HepG2 (cell line): ENCODE measurements around the gene LAMC3. TPM values are rescaled to one million over a fixed set of nuclear protein-coding genes. Genes with fewer than 3 reads are reported as not detected.

Source experiments
- CBX1 ChIP-seq: IDR thresholded peaks from one replicate; pipeline ENCODE4 v1.6.1; 2016; ENCODE audit warnings: antibody characterized with exemption, low read depth
- FIP1L1 ChIP-seq: fragments of 200-400 bp; formaldehyde crosslinking; IDR thresholded peaks from 2 replicates; pipeline ENCODE4 v1.6.1; 2018; ENCODE audit warnings: low read depth, mild to moderate bottlenecking, low read length, moderate library complexity, borderline replicate concordance; ENCODE audit not compliant: insufficient read depth
- JUND ChIP-seq: sonication (generic); formaldehyde crosslinking; IDR thresholded peaks from 2 replicates; pipeline ENCODE4 v1.8.0; 2022; ENCODE audit warnings: mild to moderate bottlenecking, missing genetic modification reagents
- KLF6 ChIP-seq: IDR thresholded peaks from 2 replicates; pipeline ENCODE4 v1.8.0; 2016; ENCODE audit warnings: missing biosample characterization, missing genetic modification reagents
- MED8 ChIP-seq: sonication (generic); formaldehyde crosslinking; IDR thresholded peaks from 2 replicates; pipeline ENCODE4 v1.8.1; 2023; ENCODE audit warnings: mild to moderate bottlenecking, missing genetic modification reagents; ENCODE audit not compliant: insufficient replicate concordance
- NFYC ChIP-seq: IDR thresholded peaks from 2 replicates; pipeline ENCODE4 v1.6.1; 2016; ENCODE audit warnings: missing genetic modification reagents, missing compliant biosample characterization
- ONECUT2 ChIP-seq: sonication (generic); formaldehyde crosslinking; IDR thresholded peaks from 2 replicates; pipeline ENCODE4 v1.4.0; 2020; ENCODE audit warnings: missing genetic modification reagents
- PRMT3 ChIP-seq: sonication (generic); formaldehyde crosslinking; IDR thresholded peaks from 2 replicates; pipeline ENCODE4 v1.8.1; 2022; ENCODE audit warnings: low read depth, mild to moderate bottlenecking, moderate library complexity, missing genetic modification reagents, borderline replicate concordance
- RELA ChIP-seq: sonication (generic); formaldehyde crosslinking; IDR thresholded peaks from 2 replicates; pipeline ENCODE4 v1.4.0; 2020; ENCODE audit warnings: missing genetic modification reagents
- SALL2 ChIP-seq: sonication (generic); formaldehyde crosslinking; IDR thresholded peaks from 2 replicates; pipeline ENCODE4 v1.8.1; 2023; ENCODE audit warnings: mild to moderate bottlenecking, missing genetic modification reagents, inconsistent platforms
- SUZ12 ChIP-seq: fragments of 150-350 bp; IDR thresholded peaks from 2 replicates; pipeline ENCODE4 v1.6.1; 2014; ENCODE audit warnings: low read depth, low read length
- ZMYM2 ChIP-seq: sonication (generic); formaldehyde crosslinking; IDR thresholded peaks from 2 replicates; pipeline ENCODE4 v1.8.0; 2022; ENCODE audit warnings: mild to moderate bottlenecking, missing genetic modification reagents
- ZNF136 ChIP-seq: sonication (generic); formaldehyde crosslinking; IDR thresholded peaks from 2 replicates; pipeline ENCODE4 v1.8.1; 2022; ENCODE audit warnings: low read depth, mild to moderate bottlenecking, moderate library complexity, missing genetic modification reagents
- ZNF253 ChIP-seq: sonication (generic); formaldehyde crosslinking; IDR thresholded peaks from 2 replicates; pipeline ENCODE4 v1.8.0; 2022; ENCODE audit warnings: mild to moderate bottlenecking, missing genetic modification reagents, borderline replicate concordance
- ZNF468 ChIP-seq: sonication (generic); formaldehyde crosslinking; IDR thresholded peaks from 2 replicates; pipeline ENCODE4 v1.8.0; 2022; ENCODE audit warnings: mild to moderate bottlenecking, moderate library complexity, missing genetic modification reagents
- ZNF563 ChIP-seq: sonication (generic); formaldehyde crosslinking; IDR thresholded peaks from 2 replicates; pipeline ENCODE4 v1.8.0; 2022; ENCODE audit warnings: mild to moderate bottlenecking, moderate library complexity, missing genetic modification reagents
- ZNF569 ChIP-seq: sonication (generic); formaldehyde crosslinking; IDR thresholded peaks from 2 replicates; pipeline ENCODE4 v1.5.0; 2020; ENCODE audit warnings: mild to moderate bottlenecking, missing genetic modification reagents, moderate library complexity, borderline replicate concordance
- ZSCAN29 ChIP-seq: sonication (generic); formaldehyde crosslinking; conservative IDR thresholded peaks from 2 replicates; pipeline ENCODE4 v1.4.0; 2020; ENCODE audit warnings: mild to moderate bottlenecking, missing genetic modification reagents
- polyA plus RNA-seq, 8 experiments: library from polyadenylated mRNA; depleted of rRNA in 3 of 8; stranded (reverse) in 7 of 8; unstranded in 1 of 8; fragments of >200 nt; fragmentation: Illumina TruSeq in 4 of 8; extraction: Trizol in 4 of 8; gene quantifications; 2 replicates each; pipeline versions ENCODE4 v1.2.1 to v1.2.3, GENCODE V29; 2011 to 2016; ENCODE audit warnings: low read depth in 4 of 8, missing spikeins in 1 of 8, mixed read lengths in 1 of 8; ENCODE audit not compliant: insufficient read depth in 1 of 8
- total RNA-seq, 5 experiments: library from RNA; depleted of rRNA; stranded (reverse); fragments of >200 nt; fragmentation: Illumina TruSeq; extraction: Trizol; gene quantifications; 2 replicates each; pipeline ENCODE4 v1.2.3, GENCODE V29; 2016; ENCODE audit warnings: low read depth in 1 of 5
- TF ChIP-seq, protein P1 (sequence below): sonication (generic); formaldehyde crosslinking; IDR thresholded peaks from 2 replicates; pipeline ENCODE4 v1.4.0; 2020; ENCODE audit warnings: mild to moderate bottlenecking, missing genetic modification reagents
- TF ChIP-seq, protein P2 (sequence below): sonication (generic); formaldehyde crosslinking; conservative IDR thresholded peaks from 2 replicates; pipeline ENCODE4 v1.4.0; 2020; ENCODE audit warnings: missing genetic modification reagents
- TF ChIP-seq, protein P3 (sequence below): sonication (generic); formaldehyde crosslinking; IDR thresholded peaks from 2 replicates; pipeline ENCODE4 v1.4.0; 2020; ENCODE audit warnings: missing genetic modification reagents

Gene LAMC3
- total and polyA plus RNA-seq, 2 of the 13 experiments (the other 11 are each of a cell fraction or from before 2014, with no cell fraction given), result 0.07 to 0.57 TPM

DNA sequence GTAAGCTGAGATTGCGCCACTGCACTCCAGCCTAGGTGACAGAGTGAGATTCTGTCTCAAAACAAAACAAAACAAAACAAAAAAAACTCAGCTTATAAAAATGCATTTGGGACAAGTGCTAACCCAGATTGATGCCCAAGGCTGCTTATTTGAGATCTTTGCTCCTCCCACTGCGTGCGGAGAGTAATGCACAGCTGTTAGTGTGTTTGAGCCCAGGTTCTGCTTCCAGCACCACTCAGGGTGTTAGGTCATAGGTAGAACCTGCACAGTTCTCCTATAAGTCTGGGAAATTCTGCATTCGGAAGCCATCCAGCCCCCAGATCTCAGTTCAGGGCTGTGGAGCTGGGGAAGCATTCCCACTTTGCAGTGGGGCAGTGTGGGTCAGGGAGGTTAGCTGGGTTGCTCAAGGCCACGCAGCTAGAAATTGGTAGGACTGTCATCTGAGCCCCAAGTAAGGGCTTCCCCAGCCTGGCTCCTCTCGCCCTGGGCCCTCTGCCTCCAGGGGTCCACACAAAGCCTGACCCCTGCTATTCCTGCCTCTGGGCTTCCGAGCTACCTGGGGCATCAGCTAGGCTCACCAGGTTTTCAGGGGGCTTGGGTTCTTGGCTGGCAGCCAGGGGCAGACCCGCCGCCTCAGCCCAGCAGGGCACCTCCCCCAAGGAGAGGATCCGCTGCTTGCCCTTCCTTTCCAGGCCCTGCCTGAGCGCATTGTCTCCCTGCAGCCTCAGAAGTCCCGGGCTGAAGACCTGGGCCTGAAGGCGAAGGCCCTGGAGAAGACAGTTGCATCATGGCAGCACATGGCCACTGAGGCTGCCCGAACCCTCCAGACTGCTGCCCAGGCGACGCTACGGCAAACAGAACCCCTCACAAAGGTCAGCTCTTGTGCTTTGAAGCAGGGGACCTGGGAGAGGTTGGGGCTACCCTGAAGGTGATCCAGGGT, 69.7 kb downstream of the LAMC3 start (continued):
- no peak for TF ChIP-seq SUZ12
- peak; percentile 47; the same call in 1 of the 2 replicates for TF ChIP-seq ZNF563 (CRISPR knock-in tag)
- no peak for TF ChIP-seq MED8 (CRISPR knock-in tag)
- no peak for TF ChIP-seq ZNF468 (CRISPR knock-in tag)
- no peak for TF ChIP-seq PRMT3
- no peak for TF ChIP-seq JUND (CRISPR knock-in tag)
- TF ChIP-seq, protein P1, sequence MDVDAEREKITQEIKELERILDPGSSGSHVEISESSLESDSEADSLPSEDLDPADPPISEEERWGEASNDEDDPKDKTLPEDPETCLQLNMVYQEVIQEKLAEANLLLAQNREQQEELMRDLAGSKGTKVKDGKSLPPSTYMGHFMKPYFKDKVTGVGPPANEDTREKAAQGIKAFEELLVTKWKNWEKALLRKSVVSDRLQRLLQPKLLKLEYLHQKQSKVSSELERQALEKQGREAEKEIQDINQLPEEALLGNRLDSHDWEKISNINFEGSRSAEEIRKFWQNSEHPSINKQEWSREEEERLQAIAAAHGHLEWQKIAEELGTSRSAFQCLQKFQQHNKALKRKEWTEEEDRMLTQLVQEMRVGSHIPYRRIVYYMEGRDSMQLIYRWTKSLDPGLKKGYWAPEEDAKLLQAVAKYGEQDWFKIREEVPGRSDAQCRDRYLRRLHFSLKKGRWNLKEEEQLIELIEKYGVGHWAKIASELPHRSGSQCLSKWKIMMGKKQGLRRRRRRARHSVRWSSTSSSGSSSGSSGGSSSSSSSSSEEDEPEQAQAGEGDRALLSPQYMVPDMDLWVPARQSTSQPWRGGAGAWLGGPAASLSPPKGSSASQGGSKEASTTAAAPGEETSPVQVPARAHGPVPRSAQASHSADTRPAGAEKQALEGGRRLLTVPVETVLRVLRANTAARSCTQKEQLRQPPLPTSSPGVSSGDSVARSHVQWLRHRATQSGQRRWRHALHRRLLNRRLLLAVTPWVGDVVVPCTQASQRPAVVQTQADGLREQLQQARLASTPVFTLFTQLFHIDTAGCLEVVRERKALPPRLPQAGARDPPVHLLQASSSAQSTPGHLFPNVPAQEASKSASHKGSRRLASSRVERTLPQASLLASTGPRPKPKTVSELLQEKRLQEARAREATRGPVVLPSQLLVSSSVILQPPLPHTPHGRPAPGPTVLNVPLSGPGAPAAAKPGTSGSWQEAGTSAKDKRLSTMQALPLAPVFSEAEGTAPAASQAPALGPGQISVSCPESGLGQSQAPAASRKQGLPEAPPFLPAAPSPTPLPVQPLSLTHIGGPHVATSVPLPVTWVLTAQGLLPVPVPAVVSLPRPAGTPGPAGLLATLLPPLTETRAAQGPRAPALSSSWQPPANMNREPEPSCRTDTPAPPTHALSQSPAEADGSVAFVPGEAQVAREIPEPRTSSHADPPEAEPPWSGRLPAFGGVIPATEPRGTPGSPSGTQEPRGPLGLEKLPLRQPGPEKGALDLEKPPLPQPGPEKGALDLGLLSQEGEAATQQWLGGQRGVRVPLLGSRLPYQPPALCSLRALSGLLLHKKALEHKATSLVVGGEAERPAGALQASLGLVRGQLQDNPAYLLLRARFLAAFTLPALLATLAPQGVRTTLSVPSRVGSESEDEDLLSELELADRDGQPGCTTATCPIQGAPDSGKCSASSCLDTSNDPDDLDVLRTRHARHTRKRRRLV, result no peak
- TF ChIP-seq, protein P2, sequence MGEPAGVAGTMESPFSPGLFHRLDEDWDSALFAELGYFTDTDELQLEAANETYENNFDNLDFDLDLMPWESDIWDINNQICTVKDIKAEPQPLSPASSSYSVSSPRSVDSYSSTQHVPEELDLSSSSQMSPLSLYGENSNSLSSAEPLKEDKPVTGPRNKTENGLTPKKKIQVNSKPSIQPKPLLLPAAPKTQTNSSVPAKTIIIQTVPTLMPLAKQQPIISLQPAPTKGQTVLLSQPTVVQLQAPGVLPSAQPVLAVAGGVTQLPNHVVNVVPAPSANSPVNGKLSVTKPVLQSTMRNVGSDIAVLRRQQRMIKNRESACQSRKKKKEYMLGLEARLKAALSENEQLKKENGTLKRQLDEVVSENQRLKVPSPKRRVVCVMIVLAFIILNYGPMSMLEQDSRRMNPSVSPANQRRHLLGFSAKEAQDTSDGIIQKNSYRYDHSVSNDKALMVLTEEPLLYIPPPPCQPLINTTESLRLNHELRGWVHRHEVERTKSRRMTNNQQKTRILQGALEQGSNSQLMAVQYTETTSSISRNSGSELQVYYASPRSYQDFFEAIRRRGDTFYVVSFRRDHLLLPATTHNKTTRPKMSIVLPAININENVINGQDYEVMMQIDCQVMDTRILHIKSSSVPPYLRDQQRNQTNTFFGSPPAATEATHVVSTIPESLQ (CRISPR knock-in tag), result no peak
- TF ChIP-seq NFYC, result no peak
- TF ChIP-seq ZNF136, result no peak
- no peak for TF ChIP-seq ZNF569 (CRISPR knock-in tag)
- no peak for TF ChIP-seq ZSCAN29 (CRISPR knock-in tag)
- TF ChIP-seq ZNF253 (CRISPR knock-in tag), result no peak
- no peak for TF ChIP-seq ZMYM2 (CRISPR knock-in tag)
- TF ChIP-seq SALL2 (CRISPR knock-in tag), result no peak; the same call in 1 of the 2 replicates
- TF ChIP-seq, protein P3, sequence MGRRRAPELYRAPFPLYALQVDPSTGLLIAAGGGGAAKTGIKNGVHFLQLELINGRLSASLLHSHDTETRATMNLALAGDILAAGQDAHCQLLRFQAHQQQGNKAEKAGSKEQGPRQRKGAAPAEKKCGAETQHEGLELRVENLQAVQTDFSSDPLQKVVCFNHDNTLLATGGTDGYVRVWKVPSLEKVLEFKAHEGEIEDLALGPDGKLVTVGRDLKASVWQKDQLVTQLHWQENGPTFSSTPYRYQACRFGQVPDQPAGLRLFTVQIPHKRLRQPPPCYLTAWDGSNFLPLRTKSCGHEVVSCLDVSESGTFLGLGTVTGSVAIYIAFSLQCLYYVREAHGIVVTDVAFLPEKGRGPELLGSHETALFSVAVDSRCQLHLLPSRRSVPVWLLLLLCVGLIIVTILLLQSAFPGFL (CRISPR knock-in tag), result no peak
- TF ChIP-seq FIP1L1, result no peak
- TF ChIP-seq KLF6 (CRISPR knock-in tag), result no peak
- TF ChIP-seq ONECUT2 (CRISPR knock-in tag), result no peak
- TF ChIP-seq RELA (CRISPR knock-in tag), result no peak
- no peak for TF ChIP-seq CBX1
